Lung (tissue), 12 donors: Measurements from ENCODE around the gene CDH4. TPM values are rescaled to one million over a fixed set of nuclear protein-coding genes. Genes with fewer than 3 reads are reported as not detected.

Source experiments
- ATAC-seq: fragments of 200-7000 bp; cut with Tn5 transposase; one replicate; pipeline ENCODE4 v1.9.1; 2020; ENCODE audit warnings: moderate number of reproducible peaks; ENCODE audit not compliant: insufficient read depth, low FRiP score
- DNase-seq, 3 donors: peaks; one replicate each; pipeline ENCODE4 v3.0.0-alpha.2; 2013 to 2017
- H3K27ac ChIP-seq, 2 donors: one replicate each; pipeline ENCODE4 v1.5.1; 2013; ENCODE audit warnings: mild to moderate bottlenecking in 2 of 2, moderate library complexity in 2 of 2, control low read depth in 1 of 2, inconsistent platforms in 1 of 2, low read depth in 1 of 2, low read length in 1 of 2
- H3K27me3 ChIP-seq, 3 donors: one replicate each; pipeline ENCODE4 v1.5.1; 2013; ENCODE audit warnings: low read length in 2 of 3; ENCODE audit not compliant: control insufficient read depth in 3 of 3, insufficient read depth in 3 of 3
- H3K36me3 ChIP-seq, 4 donors: one replicate each; pipeline ENCODE4 v1.5.1; 2013; ENCODE audit warnings: low read length in 4 of 4, mild to moderate bottlenecking in 1 of 4, moderate library complexity in 1 of 4; ENCODE audit not compliant: control insufficient read depth in 4 of 4, insufficient read depth in 4 of 4
- H3K4me1 ChIP-seq, 5 donors: one replicate each; pipeline ENCODE4 v1.5.1; 2013; ENCODE audit warnings: low read length in 5 of 5, mild to moderate bottlenecking in 2 of 5, moderate library complexity in 1 of 5; ENCODE audit not compliant: control insufficient read depth in 5 of 5, insufficient read depth in 5 of 5
- H3K4me3 ChIP-seq: one replicate; pipeline ENCODE4 v1.5.1; 2013; ENCODE audit warnings: mild to moderate bottlenecking, control low read depth, moderate library complexity
- H3K9ac ChIP-seq, 2 donors: one replicate each; pipeline ENCODE4 v1.5.1; 2013; ENCODE audit warnings: low read length in 2 of 2, control low read depth in 1 of 2; ENCODE audit not compliant: insufficient read depth in 1 of 2
- H3K9me3 ChIP-seq, 4 donors: one replicate each; pipeline ENCODE4 v1.5.1; 2013; ENCODE audit warnings: low read length in 3 of 4, mild to moderate bottlenecking in 1 of 4, moderate library complexity in 1 of 4; ENCODE audit not compliant: control insufficient read depth in 4 of 4, insufficient read depth in 3 of 4
- WGBS, 2 donors: extraction: QIAGEN DNeasy Blood & Tissue Kit; methylation state at CpG; one replicate each; pipeline ENCODE4 v1.1.7; 2013; 5-methylcytosine and 5-hydroxymethylcytosine counted together
- polyA plus RNA-seq, 2 donors: library from polyadenylated mRNA; stranded (reverse); fragments of 200-250 nt; gene quantifications; one replicate each; pipeline ENCODE4 v1.2.1, GENCODE V29; 2013
- total RNA-seq, 2 donors: library from RNA; depleted of rRNA in 1 of 2; stranded (reverse); fragments of >200 nt in 1 of 2; gene quantifications; one replicate each; pipeline ENCODE4 v1.2.1, GENCODE V29; 2014 to 2021
- TF ChIP-seq, protein P1 (sequence below): IDR thresholded peaks from 2 replicates; pipeline ENCODE4 v1.5.1; 2012; ENCODE audit warnings: mild to moderate bottlenecking; ENCODE audit errors: control extremely low read depth, extremely low read depth
- donor health status: control.
- donor health status: control.
- donor health status: Bipolar disorder and iron deficiency.
- donor health status: healthy.
- donor health status: DM: yes; HTN: yes; CAD: no.

CDH4 gene
- total and polyA plus RNA-seq, 4 donors = 0.10 to 2.1 (median 0.34) TPM

DNA sequence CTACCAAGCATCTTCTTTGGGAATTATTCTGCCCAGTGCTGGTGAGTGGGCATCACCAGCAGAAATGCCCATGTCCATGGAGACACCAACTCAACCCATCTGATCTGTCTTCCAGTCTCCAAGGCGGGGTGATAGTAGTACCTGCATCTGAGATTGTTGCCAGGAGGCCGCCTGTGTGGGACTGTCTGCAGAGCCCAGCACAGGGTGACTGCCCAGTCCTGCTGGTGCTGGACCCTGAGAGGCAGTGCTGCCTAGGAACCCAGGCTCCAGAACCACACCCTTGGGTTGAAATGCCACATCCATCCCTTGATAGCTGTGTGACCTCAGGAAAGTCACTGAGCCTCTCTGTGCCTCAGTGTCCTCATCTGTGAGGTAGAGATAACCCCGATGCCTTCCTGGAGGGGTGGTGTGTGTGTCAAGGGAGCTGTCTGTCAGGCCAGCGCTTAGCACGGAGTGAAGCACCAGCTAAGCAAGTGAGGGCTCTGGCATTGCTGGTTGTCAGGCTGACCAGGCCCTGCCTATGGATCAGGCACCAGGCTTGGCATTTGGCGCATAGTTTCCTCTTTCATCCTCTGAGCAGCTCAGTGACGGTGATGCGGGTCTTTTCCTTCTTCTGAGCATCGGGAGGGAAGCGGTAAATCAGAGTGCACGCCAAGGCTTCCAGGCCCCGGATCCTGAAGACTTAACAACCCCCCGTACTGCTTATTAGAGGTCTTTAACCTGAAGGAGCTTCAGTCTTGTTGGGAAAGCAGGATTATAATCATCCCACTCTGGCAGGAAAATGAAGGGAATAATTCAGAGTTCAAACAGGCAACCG is 268.2 kb downstream of the CDH4 start:
- WGBS, 2 donors = 83 to 90% methylated on average over 14 of the region's 14 CpGs
- TF ChIP-seq, protein P1, sequence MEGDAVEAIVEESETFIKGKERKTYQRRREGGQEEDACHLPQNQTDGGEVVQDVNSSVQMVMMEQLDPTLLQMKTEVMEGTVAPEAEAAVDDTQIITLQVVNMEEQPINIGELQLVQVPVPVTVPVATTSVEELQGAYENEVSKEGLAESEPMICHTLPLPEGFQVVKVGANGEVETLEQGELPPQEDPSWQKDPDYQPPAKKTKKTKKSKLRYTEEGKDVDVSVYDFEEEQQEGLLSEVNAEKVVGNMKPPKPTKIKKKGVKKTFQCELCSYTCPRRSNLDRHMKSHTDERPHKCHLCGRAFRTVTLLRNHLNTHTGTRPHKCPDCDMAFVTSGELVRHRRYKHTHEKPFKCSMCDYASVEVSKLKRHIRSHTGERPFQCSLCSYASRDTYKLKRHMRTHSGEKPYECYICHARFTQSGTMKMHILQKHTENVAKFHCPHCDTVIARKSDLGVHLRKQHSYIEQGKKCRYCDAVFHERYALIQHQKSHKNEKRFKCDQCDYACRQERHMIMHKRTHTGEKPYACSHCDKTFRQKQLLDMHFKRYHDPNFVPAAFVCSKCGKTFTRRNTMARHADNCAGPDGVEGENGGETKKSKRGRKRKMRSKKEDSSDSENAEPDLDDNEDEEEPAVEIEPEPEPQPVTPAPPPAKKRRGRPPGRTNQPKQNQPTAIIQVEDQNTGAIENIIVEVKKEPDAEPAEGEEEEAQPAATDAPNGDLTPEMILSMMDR = no peak
- Histone ChIP-seq H3K27me3 (peaks cover 0 to 4% (median 4%) of the 10 kb centered on the region in 3 donors), H3K4me1 (no peaks in the 10 kb centered on the region), H3K4me3 (no peak overlapping the region), H3K27ac (no peak overlapping the region), H3K9ac (no peak overlapping the region), H3K9me3 (peaks cover 0 to 5% (median 0%) of the 10 kb centered on the region in 4 donors), H3K36me3 (no peaks in the 10 kb centered on the region)
- ATAC-seq (no peak), DNase-seq (no peak)

DNA sequence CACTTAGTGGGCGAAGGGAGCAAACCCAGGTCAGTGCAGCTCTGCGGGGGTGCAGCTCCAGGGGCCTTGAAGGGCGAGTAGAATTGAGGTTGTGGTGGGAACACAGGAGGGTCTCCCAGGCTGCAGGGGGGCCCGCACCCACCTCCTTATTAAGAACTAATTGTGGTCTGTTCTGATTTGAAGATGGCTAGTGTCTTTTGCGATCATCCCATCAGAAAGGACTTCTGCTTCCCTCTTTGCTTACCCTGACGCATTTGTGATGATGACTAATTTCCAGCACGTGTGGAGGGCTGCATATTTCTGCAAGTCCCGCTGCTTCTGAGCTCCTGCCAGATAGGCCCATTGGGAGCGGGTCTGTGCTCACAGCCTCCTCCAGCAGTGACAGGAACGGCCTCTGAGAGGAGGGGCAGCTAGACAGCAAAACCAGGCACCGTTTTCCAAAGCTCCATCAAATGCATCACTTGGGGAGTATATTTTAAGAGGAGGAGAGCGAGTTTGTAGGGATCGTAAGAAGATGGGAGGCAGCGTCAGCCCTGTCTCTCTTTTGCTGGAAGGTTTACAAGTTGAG is 268.9 kb downstream of the CDH4 start:
- peak in 1 of 3 donors; percentile 8 for DNase-seq
- 60 to 69% methylated on average over 14 of the region's 14 CpGs for WGBS, 2 donors
- peaks cover 0 to 7% (median 4%) of the 10 kb centered on the region in 3 donors for H3K27me3 ChIP-seq

DNA sequence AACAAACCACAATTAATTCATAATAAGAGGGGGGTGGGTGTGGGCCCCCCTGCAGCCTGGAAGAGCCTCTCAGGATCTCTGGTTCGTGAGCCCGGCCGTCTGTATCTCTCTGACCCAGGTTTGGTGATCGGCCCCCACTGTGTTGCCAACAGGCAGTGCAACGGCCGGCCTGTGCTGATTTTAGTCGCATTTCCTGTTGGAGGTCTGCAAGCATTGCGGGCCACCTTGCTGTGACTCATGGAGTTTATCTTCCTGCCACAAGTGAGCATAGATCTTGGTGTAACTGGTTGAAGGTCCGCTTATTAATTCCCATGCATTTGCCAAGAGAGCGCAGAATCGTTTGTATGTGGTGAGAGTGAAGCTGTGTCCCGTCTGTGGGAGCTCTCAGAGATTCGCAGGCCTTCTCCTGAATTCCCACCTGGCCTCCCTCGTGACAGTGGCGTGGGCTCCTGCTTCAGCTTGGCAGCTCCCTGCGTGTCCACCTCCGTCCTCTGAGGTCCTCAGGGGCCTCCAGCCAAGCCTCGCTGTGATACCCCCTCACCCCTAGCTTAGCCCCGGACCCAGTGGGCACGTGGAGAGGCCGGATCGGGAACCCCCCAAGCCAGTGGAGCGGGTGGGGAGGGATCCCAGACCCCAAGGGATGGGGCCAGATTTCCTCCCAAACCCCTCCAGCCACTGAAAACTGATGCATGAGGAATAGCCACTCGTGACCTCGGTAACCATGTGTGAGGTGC is 269.8 kb downstream of the CDH4 start:
- Histone ChIP-seq H3K27ac (no peak overlapping the region), H3K27me3 (peaks cover 0 to 7% (median 4%) of the 10 kb centered on the region in 3 donors), H3K9ac (no peak overlapping the region), H3K4me1 (no peaks in the 10 kb centered on the region), H3K9me3 (peaks cover 0 to 5% (median 0%) of the 10 kb centered on the region in 4 donors), H3K36me3 (no peaks in the 10 kb centered on the region), H3K4me3 (no peak overlapping the region)
- WGBS, 2 donors = 75 to 77% methylated on average over 25 of the region's 25 CpGs
- ATAC-seq = no peak
- TF ChIP-seq, protein P1 = no peak
- no peak for DNase-seq

More for the DNA sequence above, 268.9 kb downstream of the CDH4 start:
- TF ChIP-seq, protein P1 = no peak
- Histone ChIP-seq H3K4me1 (no peaks in the 10 kb centered on the region), H3K9ac (no peak overlapping the region), H3K4me3 (no peak overlapping the region), H3K36me3 (no peaks in the 10 kb centered on the region), H3K27ac (no peak overlapping the region), H3K9me3 (peaks cover 0 to 5% (median 0%) of the 10 kb centered on the region in 4 donors)
- no peak for ATAC-seq
